RWPE2 (cell line): ENCODE results near the gene KCTD19.
A peak's percentile ranks its signal among the peaks of the same experiment; 100 is the strongest.

Experiments
- ATAC-seq: fragments of 200-7000 bp; cut with Tn5 transposase; 3 replicates; pipeline ENCODE4 v1.9.1; 2021; ENCODE audit warnings: low read depth
- DNase-seq: peaks from one replicate; pipeline ENCODE4 v3.0.0-alpha.2; 2020; ENCODE audit warnings: low spot score
- H3K27ac ChIP-seq: fragments of 450-650 bp; 2 replicates; pipeline ENCODE4 v1.5.1; 2017; ENCODE audit warnings: mild to moderate bottlenecking; ENCODE audit not compliant: poor library complexity, severe bottlenecking
- H3K27me3 ChIP-seq: fragments of 250-450 bp; sonication (Bioruptor Pico); 2 replicates; pipeline ENCODE4 v1.5.1; 2021; ENCODE audit warnings: mild to moderate bottlenecking, moderate library complexity; ENCODE audit not compliant: insufficient read depth, poor library complexity, severe bottlenecking
- H3K36me3 ChIP-seq: fragments of 250-450 bp; sonication (Bioruptor Pico); 2 replicates; pipeline ENCODE4 v1.5.1; 2020; ENCODE audit warnings: low read depth, mild to moderate bottlenecking, moderate library complexity
- H3K4me1 ChIP-seq: fragments of 250-450 bp; sonication (Bioruptor Pico); 2 replicates; pipeline ENCODE4 v1.5.1; 2021; ENCODE audit warnings: mild to moderate bottlenecking, moderate library complexity; ENCODE audit not compliant: insufficient read depth, poor library complexity, severe bottlenecking
- H3K4me3 ChIP-seq: fragments of 250-450 bp; sonication (Bioruptor Pico); 2 replicates; pipeline ENCODE4 v1.5.1; 2021; ENCODE audit warnings: mild to moderate bottlenecking, moderate library complexity; ENCODE audit not compliant: severe bottlenecking
- H3K9me3 ChIP-seq: fragments of 250-450 bp; sonication (Bioruptor Pico); 2 replicates; pipeline ENCODE4 v1.5.1; 2021; ENCODE audit warnings: mild to moderate bottlenecking, moderate library complexity; ENCODE audit not compliant: severe bottlenecking
- CTCF ChIP-seq: fragments of 450-650 bp; IDR thresholded peaks from one replicate; pipeline ENCODE4 v1.5.1; 2017; ENCODE audit warnings: mild to moderate bottlenecking, moderate library complexity; ENCODE audit not compliant: poor library complexity, severe bottlenecking

The KCTD19 gene

DNA sequence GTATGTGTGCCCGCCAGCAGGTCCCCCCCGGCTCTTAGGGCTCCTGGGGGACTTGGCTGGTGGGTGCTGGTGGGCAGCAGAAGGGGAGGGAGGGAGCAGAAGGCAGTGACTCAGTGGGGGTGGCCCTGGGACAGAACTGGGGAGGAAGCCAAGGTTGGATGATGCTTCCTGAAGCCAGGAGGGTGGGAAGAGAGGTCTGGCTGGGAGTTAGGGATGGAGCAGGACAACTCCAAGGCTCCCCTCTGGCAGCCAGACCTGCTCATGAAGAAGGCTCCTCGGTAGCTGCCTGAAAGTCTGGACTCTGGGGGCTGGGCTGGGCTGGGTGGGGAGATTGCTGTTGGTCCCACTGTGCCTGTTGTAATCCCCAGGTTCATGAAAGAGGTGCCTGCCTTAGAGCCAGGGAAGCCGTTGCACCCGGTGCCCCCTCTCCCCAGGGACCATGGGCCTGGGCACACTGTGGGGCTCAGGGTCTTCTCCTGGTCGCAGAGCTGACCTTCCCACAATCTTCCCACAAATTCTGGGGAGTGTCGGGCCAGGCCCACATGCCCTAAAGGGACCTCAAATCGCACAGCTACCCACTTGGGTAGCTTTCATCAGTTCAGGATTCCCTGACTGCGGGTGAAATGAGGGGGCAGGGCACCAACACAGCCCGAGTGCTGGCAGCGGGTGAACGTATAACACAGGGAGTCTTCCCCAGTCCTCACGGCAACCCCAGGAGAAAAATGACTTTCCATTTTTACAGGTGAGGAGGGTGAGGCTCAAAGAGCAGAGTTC, 48.4 kb downstream of the KCTD19 start:
- Histone ChIP-seq H3K9me3 (no peaks in the 10 kb centered on the region), H3K4me3 (peak overlapping the region; percentile 80), H3K36me3 (peaks cover 46% of the 10 kb centered on the region), H3K27ac (peak overlapping the region; percentile 95), H3K4me1 (peaks cover 21% of the 10 kb centered on the region), H3K27me3 (no peaks in the 10 kb centered on the region)
- no peak for TF ChIP-seq CTCF
- DNase-seq = no peak
- peak; percentile 40 for ATAC-seq

DNA sequence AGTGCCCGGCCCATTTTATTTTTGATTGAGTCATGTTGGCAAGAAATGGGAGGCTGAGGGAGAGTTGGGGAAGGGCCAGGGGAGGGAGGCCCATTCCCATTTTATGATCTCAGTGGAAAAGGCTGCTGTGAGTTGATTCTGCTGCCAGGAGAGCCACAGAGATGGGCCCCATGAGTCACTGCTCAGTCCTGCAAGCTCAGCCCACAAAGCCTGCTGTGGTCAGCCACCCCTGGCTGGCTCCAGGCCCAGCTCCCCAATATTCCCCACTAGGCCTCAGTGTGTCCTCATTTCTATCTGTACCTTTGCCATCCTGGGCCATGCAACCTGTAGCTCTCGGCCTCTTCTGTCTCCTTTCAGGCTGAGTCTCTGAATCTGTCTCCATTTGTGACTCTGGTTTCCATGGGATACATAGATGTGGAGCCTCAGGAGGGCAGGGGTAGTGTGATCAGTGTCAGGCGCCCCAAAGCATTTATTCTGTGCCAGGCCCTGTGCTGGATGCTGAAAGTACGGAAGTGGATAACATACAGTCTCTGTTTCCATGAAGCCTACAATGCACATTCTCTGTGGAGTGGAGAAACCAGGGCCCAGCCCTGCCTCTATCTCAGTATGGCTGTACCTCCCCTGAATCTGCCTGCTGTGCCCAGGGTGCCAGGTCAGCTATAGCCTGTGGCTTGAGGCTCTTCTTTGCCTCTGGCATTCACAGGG, 49.1 kb downstream of the KCTD19 start:
- DNase-seq = peak; percentile 94
- H3K4me3 ChIP-seq = peak overlapping the region; percentile 80
- H3K27ac ChIP-seq = peak overlapping the region; percentile 95
- H3K27me3 ChIP-seq = no peaks in the 10 kb centered on the region
- no peaks in the 10 kb centered on the region for H3K9me3 ChIP-seq
- peaks cover 39% of the 10 kb centered on the region for H3K36me3 ChIP-seq
- ATAC-seq = peak; percentile 78
- H3K4me1 ChIP-seq = peaks cover 21% of the 10 kb centered on the region
- no peak for TF ChIP-seq CTCF

DNA sequence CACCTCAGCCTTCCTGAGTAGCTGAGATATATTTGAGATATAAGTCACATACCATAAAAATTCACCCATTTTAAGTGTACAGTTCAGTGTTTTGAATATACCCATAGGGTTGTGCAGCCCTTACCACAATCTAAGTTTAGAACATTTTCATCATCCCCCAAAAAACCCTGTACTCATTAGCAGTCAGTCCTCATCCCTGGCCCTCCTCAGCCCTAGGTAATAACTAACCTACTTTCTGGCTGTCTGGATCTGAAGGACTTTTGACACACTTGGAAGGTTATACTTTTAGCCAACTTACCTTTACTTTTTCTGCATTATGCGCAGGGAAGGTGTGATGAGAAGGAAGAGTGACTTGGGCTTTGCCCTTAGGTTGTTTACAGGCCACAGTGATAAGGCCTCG, 51.2 kb downstream of the KCTD19 start:
- Histone ChIP-seq H3K4me3 (no peak overlapping the region), H3K27ac (no peak overlapping the region), H3K27me3 (no peaks in the 10 kb centered on the region), H3K4me1 (peaks cover 21% of the 10 kb centered on the region), H3K36me3 (peaks cover 24% of the 10 kb centered on the region), H3K9me3 (no peaks in the 10 kb centered on the region)
- TF ChIP-seq CTCF = no peak
- no peak for DNase-seq
- no peak for ATAC-seq

- DNase-seq (peak; percentile 34), ATAC-seq (peak; percentile 22; the same call in 2 of the 3 replicates)
- no peak for TF ChIP-seq CTCF
- no peaks in the 10 kb centered on the region for H3K27me3 ChIP-seq
- H3K27ac ChIP-seq = no peak overlapping the region
- H3K36me3 ChIP-seq = peaks cover 18% of the 10 kb centered on the region
- peaks cover 2% of the 10 kb centered on the region for H3K4me1 ChIP-seq
- H3K4me3 ChIP-seq = no peak overlapping the region
- no peaks in the 10 kb centered on the region for H3K9me3 ChIP-seq
Measured at GRCh38 chr16:67271446-67271845, 55.1 kb downstream of the KCTD19 start.
